Measurements from ENCODE around the gene CACNG4. TPM values are rescaled to one million over a fixed set of nuclear protein-coding genes. Genes with fewer than 3 reads are reported as not detected.

Gene CACNG4
- total and polyA plus RNA-seq, 2 experiments from 2014 or later: 1.6 to 4.1 TPM

GRCh38 chr17:67050066-67050465 lies 85.6 kb downstream of the CACNG4 start:
- H3K9me3 Mint-ChIP-seq: peaks cover 28% of the 10 kb centered on the region
- peaks cover 13% of the 10 kb centered on the region; the same call in 2 of the 3 replicates for H3K36me3 Mint-ChIP-seq (ENCODE audit: low read depth)
- H3K27ac Mint-ChIP-seq: no peak overlapping the region
- Histone ChIP-seq H4K20me1 (replicated peaks; ENCODE audit: insufficient read depth) (no peaks in the 10 kb centered on the region), H3K4me1 (ENCODE audit: insufficient read depth) (no peaks in the 10 kb centered on the region), H3K36me3 (ENCODE audit: insufficient read depth) (0 out of 2 replicates have a peak, but pooled peaks cover 4% of the 10 kb centered on the region), H3K4me2 (no peak overlapping the region), H3F3A (replicated peaks; ENCODE audit: low read depth) (no peaks in the 10 kb centered on the region), H3K79me2 (replicated peaks; ENCODE audit: insufficient read depth) (no peaks in the 10 kb centered on the region), H3K4me3 (no peak overlapping the region), H3K9me2 (ENCODE audit: insufficient read depth) (no peaks in the 10 kb centered on the region), H2AFZ (no peak overlapping the region), H3K27ac (ENCODE audit: low read depth) (no peak overlapping the region), H3K27me3 (ENCODE audit: insufficient read depth) (no peaks in the 10 kb centered on the region)
- no peak overlapping the region for H3K4me3 Mint-ChIP-seq
- TF ChIP-seq CTCF (conservative IDR thresholded peaks at IDR 0.05; ENCODE audit: low read depth in 2 of 2): no peak
- TF ChIP-seq NANOG (IDR thresholded peaks at IDR 0.05; ENCODE audit: borderline replicate concordance): no peak
- no peak for TF ChIP-seq STAT1 (IDR thresholded peaks at IDR 0.05; ENCODE audit: unreplicated experiment)
- TF ChIP-seq ETS1 (IDR thresholded peaks at IDR 0.05): no peak
- no peaks in the 10 kb centered on the region for H3K4me1 Mint-ChIP-seq
- ATAC-seq (no peak), DNase-seq (ENCODE audit: low spot score) (no peak)
- H3K27me3 Mint-ChIP-seq (ENCODE audit: insufficient read depth, low read depth, poor library complexity): peaks cover 5% of the 10 kb centered on the region

DNA sequence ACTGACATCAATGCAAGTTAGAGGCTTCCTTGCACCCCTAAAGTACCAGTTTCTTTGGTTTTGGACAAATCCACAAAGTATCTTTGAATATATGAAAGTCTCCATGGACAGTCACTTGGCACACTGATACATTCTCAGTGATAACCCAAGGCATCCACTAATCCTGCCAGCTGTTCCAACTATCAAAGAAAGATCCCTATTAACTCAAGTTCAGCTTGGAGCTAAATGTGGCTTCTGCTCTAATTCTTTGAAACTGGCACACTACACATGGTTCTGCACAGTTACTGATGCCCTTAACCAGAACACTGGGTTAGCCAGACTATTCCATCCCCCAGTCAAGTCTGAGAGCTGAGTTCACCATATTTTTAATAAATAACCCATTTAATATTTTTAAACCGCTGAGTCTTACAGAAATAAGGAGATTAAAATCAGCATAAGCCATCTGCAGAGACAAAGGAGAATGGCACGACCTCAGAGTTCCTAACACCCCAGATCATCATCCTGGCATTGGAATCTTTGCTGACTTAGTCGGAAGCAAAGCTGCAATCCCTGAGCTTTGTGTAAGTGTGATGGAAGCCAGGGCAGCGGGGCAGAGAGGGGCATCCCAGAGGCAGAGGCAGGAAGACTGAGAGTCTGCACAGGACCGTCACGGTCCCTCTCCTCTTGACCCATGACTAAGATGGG lies 86.1 kb downstream of the CACNG4 start:
- H3F3A ChIP-seq (replicated peaks; ENCODE audit: low read depth): no peaks in the 10 kb centered on the region
- no peaks in the 10 kb centered on the region for H3K9me2 ChIP-seq (ENCODE audit: insufficient read depth)
- H4K20me1 ChIP-seq (replicated peaks; ENCODE audit: insufficient read depth): no peaks in the 10 kb centered on the region
- H3K36me3 ChIP-seq (ENCODE audit: insufficient read depth): 0 out of 2 replicates have a peak, but pooled peaks cover 4% of the 10 kb centered on the region
- Mint-ChIP-seq H3K27me3 (ENCODE audit: insufficient read depth, low read depth, poor library complexity) (peaks cover 5% of the 10 kb centered on the region), H3K9me3 (peaks cover 28% of the 10 kb centered on the region), H3K36me3 (ENCODE audit: low read depth) (peaks cover 13% of the 10 kb centered on the region; the same call in 2 of the 3 replicates), H3K27ac (no peak overlapping the region), H3K4me3 (no peak overlapping the region), H3K4me1 (no peaks in the 10 kb centered on the region)
- no peak overlapping the region for H3K27ac ChIP-seq (ENCODE audit: low read depth)
- H3K79me2 ChIP-seq (replicated peaks; ENCODE audit: insufficient read depth): no peaks in the 10 kb centered on the region
- no peaks in the 10 kb centered on the region for H3K4me1 ChIP-seq (ENCODE audit: insufficient read depth)
- H2AFZ ChIP-seq: no peak overlapping the region
- H3K4me2 ChIP-seq: no peak overlapping the region
- H3K27me3 ChIP-seq (ENCODE audit: insufficient read depth): no peaks in the 10 kb centered on the region
- H3K4me3 ChIP-seq: no peak overlapping the region
- DNase-seq (ENCODE audit: low spot score) (no peak), ATAC-seq (no peak)
- no peak for TF ChIP-seq EZH2 (IDR thresholded peaks at IDR 0.05; ENCODE audit: low read depth, unreplicated experiment)
- TF ChIP-seq CTCF (conservative IDR thresholded peaks at IDR 0.05; ENCODE audit: low read depth in 2 of 2): no peak
- no peak for TF ChIP-seq ZNF462 (CRISPR knock-in tag; IDR thresholded peaks at IDR 0.05)
- TF ChIP-seq POLR2AphosphoS5 (IDR thresholded peaks at IDR 0.05; ENCODE audit: low read depth): no peak
- TF ChIP-seq EZH2phosphoT487 (IDR thresholded peaks at IDR 0.05; ENCODE audit: unreplicated experiment): no peak
- TF ChIP-seq CREB1 (CRISPR knock-in tag; IDR thresholded peaks at IDR 0.05; ENCODE audit: low read depth): no peak
- no peak for TF ChIP-seq STAT1 (IDR thresholded peaks at IDR 0.05; ENCODE audit: unreplicated experiment)

Measured in GM23338 (cell line).